H1 (cell line): Measurements from ENCODE around the gene USE1. TPM values are rescaled to one million over a fixed set of nuclear protein-coding genes. Genes with fewer than 3 reads are reported as not detected.

Source experiments
- ASH2L ChIP-seq: fragments of 200-600, 300-600 bp; sonication (generic); IDR thresholded peaks from one replicate; pipeline ENCODE4 v1.7.1; 2017; ENCODE audit warnings: low read length
- CHD1 ChIP-seq: IDR thresholded peaks from 2 replicates; pipeline ENCODE4 v1.6.1; 2012; ENCODE audit warnings: low read depth, low read length, improper control_type of control experiment
- EZH2 ChIP-seq: fragments of 200-600 bp; sonication (generic); IDR thresholded peaks from 2 replicates; pipeline ENCODE4 v1.7.1; 2012; ENCODE audit warnings: low read depth, mild to moderate bottlenecking, moderate library complexity, low read length, inconsistent platforms; ENCODE audit not compliant: severe bottlenecking
- GTF2F1 ChIP-seq: IDR thresholded peaks from 2 replicates; pipeline ENCODE4 v1.6.1; 2012; ENCODE audit warnings: low read depth, low read length, improper control_type of control experiment, borderline replicate concordance
- POLR2AphosphoS5 ChIP-seq: IDR thresholded peaks from 2 replicates; pipeline ENCODE4 v1.6.1; 2011; ENCODE audit warnings: low read depth, low read length
- RFX5 ChIP-seq: IDR thresholded peaks from 2 replicates; pipeline ENCODE4 v1.6.1; 2011; ENCODE audit warnings: low read depth, low read length, improper control_type of control experiment, borderline replicate concordance
- polyA plus RNA-seq, 7 experiments: library from polyadenylated mRNA; depleted of rRNA in 3 of 7; stranded (reverse) in 5 of 7; unstranded in 2 of 7; fragments of >200 nt in 5 of 7; fragments of 200-250 nt in 2 of 7; gene quantifications; 1 replicate in 5 of 7; 2 replicates in 1 of 7; 4 replicates in 1 of 7; pipeline versions ENCODE4 v1.2.1 to v1.2.3, GENCODE V29; 2011 to 2013; ENCODE audit warnings: missing spikeins in 2 of 7, mixed read lengths in 2 of 7
- total RNA-seq: library from RNA; stranded (reverse); fragmentation: NEBNext Ultra II Directional; extraction: Animal tissue kit (Norgen Biotek cat#: 25700); gene quantifications from 2 replicates; pipeline ENCODE4 v1.2.1, GENCODE V29; 2021
- TF ChIP-seq, protein P1 (sequence below): IDR thresholded peaks from 2 replicates; pipeline ENCODE4 v1.6.1; 2012; ENCODE audit warnings: inconsistent platforms

USE1 gene
- total and polyA plus RNA-seq, 2 of the 8 experiments (the other 6 are each of a cell fraction or from before 2014, with no cell fraction given): 8.7 to 13.9 TPM

GRCh38 chr19:17220207-17220758, 5.1 kb downstream of the USE1 start (continued):
- TF ChIP-seq, protein P1, sequence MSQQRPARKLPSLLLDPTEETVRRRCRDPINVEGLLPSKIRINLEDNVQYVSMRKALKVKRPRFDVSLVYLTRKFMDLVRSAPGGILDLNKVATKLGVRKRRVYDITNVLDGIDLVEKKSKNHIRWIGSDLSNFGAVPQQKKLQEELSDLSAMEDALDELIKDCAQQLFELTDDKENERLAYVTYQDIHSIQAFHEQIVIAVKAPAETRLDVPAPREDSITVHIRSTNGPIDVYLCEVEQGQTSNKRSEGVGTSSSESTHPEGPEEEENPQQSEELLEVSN: no peak
- no peak for TF ChIP-seq GTF2F1
- TF ChIP-seq RFX5: no peak
- TF ChIP-seq POLR2AphosphoS5: no peak
- no peak for TF ChIP-seq ASH2L
- no peak for TF ChIP-seq CHD1
- TF ChIP-seq EZH2: no peak
